ENCODE measurements around the gene TTC17. TPM values are rescaled to one million over a fixed set of nuclear protein-coding genes. Genes with fewer than 3 reads are reported as not detected.
"Not testable (repeated sequence)": the region's sequence is repeated elsewhere in the genome, so short reads cannot be mapped to it uniquely, and the experiment has no call there.

Gene TTC17
- total RNA-seq, 1 donor from 2014 or later: 56.7 TPM

GRCh38 chr11:43418197-43418596 lies 59.5 kb downstream of the TTC17 start:
- Mint-ChIP-seq H3K4me3 (ENCODE audit: unreplicated experiment) (no peak overlapping the region), H3K36me3 (ENCODE audit: low read depth, unreplicated experiment) (no peaks in the 10 kb centered on the region), H3K27ac (ENCODE audit: unreplicated experiment) (no peak overlapping the region), H3K9me3 (ENCODE audit: unreplicated experiment) (no peaks in the 10 kb centered on the region), H3K4me1 (ENCODE audit: low read depth, unreplicated experiment) (peaks cover 6% of the 10 kb centered on the region), H3K27me3 (ENCODE audit: low read depth, unreplicated experiment) (no peaks in the 10 kb centered on the region)
- Histone ChIP-seq H3K9me3 (ENCODE audit: insufficient read depth, low read depth, low read length) (no peaks in the 10 kb centered on the region), H2AFZ (ENCODE audit: low read depth, low read length) (no peak overlapping the region), H3K79me2 (ENCODE audit: insufficient read depth, low read length) (no peaks in the 10 kb centered on the region), H3K4me2 (ENCODE audit: low read length) (no peak overlapping the region), H4K20me1 (ENCODE audit: insufficient read depth, low read length) (peaks cover 3% of the 10 kb centered on the region), H3K36me3 (ENCODE audit: insufficient read depth, low read length) (peaks cover 8% of the 10 kb centered on the region), H3K4me1 (ENCODE audit: insufficient read depth, low read length) (no peaks in the 10 kb centered on the region), H3K9ac (ENCODE audit: low read length) (no peak overlapping the region), H3K27ac (ENCODE audit: low read depth, low read length) (no peak overlapping the region), H3K27me3 (ENCODE audit: insufficient read depth, low read length) (no peaks in the 10 kb centered on the region), H3K4me3 (ENCODE audit: insufficient read depth, low read depth, low read length) (no peak overlapping the region)
- no peak for FAIRE-seq
- no peak for DNase-seq (ENCODE audit: low read depth)
- TF ChIP-seq, protein P1, sequence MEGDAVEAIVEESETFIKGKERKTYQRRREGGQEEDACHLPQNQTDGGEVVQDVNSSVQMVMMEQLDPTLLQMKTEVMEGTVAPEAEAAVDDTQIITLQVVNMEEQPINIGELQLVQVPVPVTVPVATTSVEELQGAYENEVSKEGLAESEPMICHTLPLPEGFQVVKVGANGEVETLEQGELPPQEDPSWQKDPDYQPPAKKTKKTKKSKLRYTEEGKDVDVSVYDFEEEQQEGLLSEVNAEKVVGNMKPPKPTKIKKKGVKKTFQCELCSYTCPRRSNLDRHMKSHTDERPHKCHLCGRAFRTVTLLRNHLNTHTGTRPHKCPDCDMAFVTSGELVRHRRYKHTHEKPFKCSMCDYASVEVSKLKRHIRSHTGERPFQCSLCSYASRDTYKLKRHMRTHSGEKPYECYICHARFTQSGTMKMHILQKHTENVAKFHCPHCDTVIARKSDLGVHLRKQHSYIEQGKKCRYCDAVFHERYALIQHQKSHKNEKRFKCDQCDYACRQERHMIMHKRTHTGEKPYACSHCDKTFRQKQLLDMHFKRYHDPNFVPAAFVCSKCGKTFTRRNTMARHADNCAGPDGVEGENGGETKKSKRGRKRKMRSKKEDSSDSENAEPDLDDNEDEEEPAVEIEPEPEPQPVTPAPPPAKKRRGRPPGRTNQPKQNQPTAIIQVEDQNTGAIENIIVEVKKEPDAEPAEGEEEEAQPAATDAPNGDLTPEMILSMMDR (IDR thresholded peaks at IDR 0.05; ENCODE audit: insufficient read depth, low read depth, low read length): no peak
- no peak for TF ChIP-seq EZH2 (IDR thresholded peaks at IDR 0.05; ENCODE audit: insufficient read depth, low read length)

DNA sequence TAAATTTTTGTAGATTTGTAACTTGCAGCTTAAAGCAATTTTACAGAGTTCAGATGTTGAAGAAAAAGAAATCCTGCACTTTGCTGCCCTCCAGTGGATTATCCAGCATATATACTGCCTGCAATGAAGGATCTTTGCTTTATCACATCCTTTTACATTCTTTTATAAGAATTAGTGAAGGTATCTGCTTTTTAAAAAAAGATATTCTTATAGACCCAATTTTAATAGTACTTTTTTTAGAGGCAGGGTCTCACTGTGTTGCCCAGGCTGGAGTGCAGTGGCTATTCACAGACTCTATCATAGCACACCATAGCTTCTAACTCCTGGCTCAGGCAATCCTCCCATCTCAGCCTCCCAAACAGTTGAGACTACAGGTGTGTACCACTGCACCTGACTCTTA lies 60.7 kb downstream of the TTC17 start:
- FAIRE-seq: no peak
- no peak overlapping the region for H3K4me3 Mint-ChIP-seq (ENCODE audit: unreplicated experiment)
- no peaks in the 10 kb centered on the region for H3K36me3 Mint-ChIP-seq (ENCODE audit: low read depth, unreplicated experiment)

GRCh38 chr11:43427971-43428370 lies 69.3 kb downstream of the TTC17 start:
- no peaks in the 10 kb centered on the region for H4K20me1 ChIP-seq (ENCODE audit: insufficient read depth, low read length)
- no peak overlapping the region for H3K4me3 ChIP-seq (ENCODE audit: insufficient read depth, low read depth, low read length)
- H3K9me3 ChIP-seq (ENCODE audit: insufficient read depth, low read depth, low read length): no peaks in the 10 kb centered on the region
- no peak for DNase-seq (ENCODE audit: low read depth)
- H3K27me3 Mint-ChIP-seq (ENCODE audit: low read depth, unreplicated experiment): no peaks in the 10 kb centered on the region
- no peaks in the 10 kb centered on the region for H3K79me2 ChIP-seq (ENCODE audit: insufficient read depth, low read length)
- no peak for FAIRE-seq
- no peaks in the 10 kb centered on the region for H3K9me3 Mint-ChIP-seq (ENCODE audit: unreplicated experiment)
- peak overlapping the region; percentile 38 for H3K27ac Mint-ChIP-seq (ENCODE audit: unreplicated experiment)
- H3K4me2 ChIP-seq (ENCODE audit: low read length): no peak overlapping the region
- TF ChIP-seq, protein P1 (IDR thresholded peaks at IDR 0.05; ENCODE audit: insufficient read depth, low read depth, low read length): no peak
- H3K9ac ChIP-seq (ENCODE audit: low read length): no peak overlapping the region
- no peaks in the 10 kb centered on the region for H3K36me3 ChIP-seq (ENCODE audit: insufficient read depth, low read length)
- H3K4me1 Mint-ChIP-seq (ENCODE audit: low read depth, unreplicated experiment): peaks cover 15% of the 10 kb centered on the region
- H3K27me3 ChIP-seq (ENCODE audit: insufficient read depth, low read length): no peaks in the 10 kb centered on the region
- H3K27ac ChIP-seq (ENCODE audit: low read depth, low read length): no peak overlapping the region
- no peaks in the 10 kb centered on the region for H3K4me1 ChIP-seq (ENCODE audit: insufficient read depth, low read length)
- no peak overlapping the region for H2AFZ ChIP-seq (ENCODE audit: low read depth, low read length)
- H3K36me3 Mint-ChIP-seq (ENCODE audit: low read depth, unreplicated experiment): peaks cover 2% of the 10 kb centered on the region
- no peak overlapping the region for H3K4me3 Mint-ChIP-seq (ENCODE audit: unreplicated experiment)

More for the DNA sequence above, 60.7 kb downstream of the TTC17 start:
- Mint-ChIP-seq H3K27ac (ENCODE audit: unreplicated experiment) (no peak overlapping the region), H3K9me3 (ENCODE audit: unreplicated experiment) (no peaks in the 10 kb centered on the region), H3K27me3 (ENCODE audit: low read depth, unreplicated experiment) (no peaks in the 10 kb centered on the region), H3K4me1 (ENCODE audit: low read depth, unreplicated experiment) (no peaks in the 10 kb centered on the region)
- H3K9me3 ChIP-seq (ENCODE audit: insufficient read depth, low read depth, low read length): no peaks in the 10 kb centered on the region
- H3K9ac ChIP-seq (ENCODE audit: low read length): no peak overlapping the region
- no peak for TF ChIP-seq EZH2 (IDR thresholded peaks at IDR 0.05; ENCODE audit: insufficient read depth, low read length)
- TF ChIP-seq, protein P1 (IDR thresholded peaks at IDR 0.05; ENCODE audit: insufficient read depth, low read depth, low read length): peak; percentile 68
- no peaks in the 10 kb centered on the region for H3K79me2 ChIP-seq (ENCODE audit: insufficient read depth, low read length)
- H2AFZ ChIP-seq (ENCODE audit: low read depth, low read length): no peak overlapping the region
- H3K27me3 ChIP-seq (ENCODE audit: insufficient read depth, low read length): no peaks in the 10 kb centered on the region
- H3K4me3 ChIP-seq (ENCODE audit: insufficient read depth, low read depth, low read length): no peak overlapping the region
- no peak overlapping the region for H3K27ac ChIP-seq (ENCODE audit: low read depth, low read length)
- peaks cover 3% of the 10 kb centered on the region for H4K20me1 ChIP-seq (ENCODE audit: insufficient read depth, low read length)
- H3K4me1 ChIP-seq (ENCODE audit: insufficient read depth, low read length): no peaks in the 10 kb centered on the region
- H3K36me3 ChIP-seq (ENCODE audit: insufficient read depth, low read length): peaks cover 7% of the 10 kb centered on the region
- DNase-seq (ENCODE audit: low read depth): peak; percentile 8
- H3K4me2 ChIP-seq (ENCODE audit: low read length): no peak overlapping the region

DNA sequence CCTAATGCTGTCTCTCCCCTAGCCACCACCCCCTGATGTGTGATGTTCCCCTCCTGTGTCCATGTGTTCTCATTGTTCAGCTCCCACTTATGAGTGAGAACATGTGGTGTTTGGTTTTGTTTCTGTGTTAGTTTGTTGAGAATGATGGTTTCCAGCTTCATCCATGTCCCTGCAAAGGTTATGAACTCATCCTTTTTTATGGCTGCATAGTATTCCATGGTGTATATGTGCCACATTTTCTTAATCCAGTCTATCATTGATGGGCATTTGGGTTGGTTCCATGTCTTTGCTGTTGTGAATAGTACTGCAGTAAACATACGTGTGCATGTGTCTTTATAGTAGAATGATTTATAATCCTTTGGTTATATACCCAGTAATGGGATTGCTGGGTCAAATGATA lies 72.2 kb downstream of the TTC17 start:
- H4K20me1 ChIP-seq (ENCODE audit: insufficient read depth, low read length); H3K27me3 ChIP-seq (ENCODE audit: insufficient read depth, low read length); H3K27ac Mint-ChIP-seq (ENCODE audit: unreplicated experiment); H3K9ac ChIP-seq (ENCODE audit: low read length); H3K4me2 ChIP-seq (ENCODE audit: low read length); FAIRE-seq; H3K4me3 Mint-ChIP-seq (ENCODE audit: unreplicated experiment); H3K27ac ChIP-seq (ENCODE audit: low read depth, low read length); H3K36me3 ChIP-seq (ENCODE audit: insufficient read depth, low read length); H3K79me2 ChIP-seq (ENCODE audit: insufficient read depth, low read length); H3K4me3 ChIP-seq (ENCODE audit: insufficient read depth, low read depth, low read length); H3K9me3 ChIP-seq (ENCODE audit: insufficient read depth, low read depth, low read length); H3K9me3 Mint-ChIP-seq (ENCODE audit: unreplicated experiment); H3K4me1 ChIP-seq (ENCODE audit: insufficient read depth, low read length); H3K27me3 Mint-ChIP-seq (ENCODE audit: low read depth, unreplicated experiment); H3K36me3 Mint-ChIP-seq (ENCODE audit: low read depth, unreplicated experiment); DNase-seq (ENCODE audit: low read depth); H2AFZ ChIP-seq (ENCODE audit: low read depth, low read length): not testable (repeated sequence)
- H3K4me1 Mint-ChIP-seq (ENCODE audit: low read depth, unreplicated experiment): peaks cover 15% of the 10 kb centered on the region

Data from astrocyte (in vitro differentiated cells and primary cell).